Ovary (tissue), 9 donors: ENCODE data around the gene KIF21A. TPM values are rescaled to one million over a fixed set of nuclear protein-coding genes. Genes with fewer than 3 reads are reported as not detected.

Experiments used
- DNase-seq, 5 donors: peaks; one replicate each; pipeline ENCODE4 v3.0.0-alpha.2; 2019 to 2020
- H3K27ac ChIP-seq, 2 donors: fragments of 200-600 bp; one replicate each; pipeline versions ENCODE4 v1.5.1 to v1.8.0; 2019 to 2022
- H3K27me3 ChIP-seq: fragments of 200-600 bp; one replicate; pipeline ENCODE4 v1.8.0; 2022
- H3K36me3 ChIP-seq: fragments of 200-600 bp; sonication (generic); one replicate; pipeline ENCODE4 v1.5.1; 2019
- H3K4me1 ChIP-seq: one replicate; pipeline ENCODE4 v1.8.1; 2013; ENCODE audit warnings: mild to moderate bottlenecking, moderate library complexity; ENCODE audit not compliant: insufficient read depth
- H3K4me3 ChIP-seq: fragments of 200-600 bp; sonication (generic); one replicate; pipeline ENCODE4 v1.5.1; 2017
- H3K9me3 ChIP-seq, 2 donors: fragments of 200-600 bp in 1 of 2; sonication (generic) in 1 of 2; one replicate each; pipeline versions ENCODE4 v1.5.1 to v1.8.1; 2013 to 2019; ENCODE audit warnings: mild to moderate bottlenecking in 1 of 2, moderate library complexity in 1 of 2
- EP300 ChIP-seq: sonication (generic); formaldehyde crosslinking; IDR thresholded peaks from one replicate; pipeline ENCODE4 v1.6.1; 2017; ENCODE audit warnings: antibody characterized with exemption
- POLR2A ChIP-seq: fragments of 450-650 bp; IDR thresholded peaks from one replicate; pipeline ENCODE4 v1.6.1; 2017; ENCODE audit warnings: antibody characterized with exemption, mild to moderate bottlenecking, moderate library complexity
- WGBS, 3 donors: extraction: QIAGEN DNeasy Blood & Tissue Kit in 1 of 3; methylation state at CpG; one replicate each; pipeline versions ENCODE4 v1.1.5 to v1.1.7; 2013 to 2017; 5-methylcytosine and 5-hydroxymethylcytosine counted together
- intact Hi-C, 4 donors: fragments of 100-400 bp; cut with DNase I; formaldehyde crosslinking; loops; one replicate each; pipeline versions ENCODE4 v1.11.0 to v1.15.1; 2022 to 2023
- polyA plus RNA-seq, 2 donors: library from polyadenylated mRNA; stranded (reverse); fragments of 200-250 nt in 1 of 2; fragments of 350-450 nt in 1 of 2; fragmentation: Illumina TruSeq in 1 of 2; extraction: RNeasy Lipid Tissue Mini Kit (QIAGEN cat#74804) in 1 of 2; gene quantifications; one replicate each; pipeline ENCODE4 v1.2.3, GENCODE V29; 2013 to 2014
- total RNA-seq, 7 donors: library from RNA; depleted of rRNA in 2 of 7; stranded (reverse); fragments of >200 nt in 2 of 7; fragmentation: NEBNext Ultra II Directional in 3 of 7; extraction: Animal tissue kit (Norgen Biotek cat#: 25700) in 3 of 7; gene quantifications; one replicate each; pipeline versions ENCODE4 v1.1.0 to v1.2.4, GENCODE V29; 2016 to 2023
- TF ChIP-seq, protein P1 (sequence below), 3 donors: fragments of 450-650 bp in 2 of 3; fragments of 200-600 bp in 1 of 3; IDR thresholded peaks; one replicate each; pipeline versions ENCODE4 v1.5.1 to v1.8.0; 2016 to 2022; ENCODE audit warnings: antibody characterized with exemption in 3 of 3, mild to moderate bottlenecking in 1 of 3
- donor health status: DM: no; HTN: no; CAD: no; lungs with moderate emphysema.
- donor health status: DM: no; HTN: no; CAD: no.
- donor health status: Bipolar disorder and iron deficiency.
- donor health status: DM: yes; HTN: yes; CAD: no.
- donor health status: DM: no; HTN: no; CAD: no.
- donor health status: DM: yes; HTN: yes; CAD: no.

KIF21A gene
- total and polyA plus RNA-seq, 9 donors, result 3.6 to 43.3 (median 11.8) TPM

DNA sequence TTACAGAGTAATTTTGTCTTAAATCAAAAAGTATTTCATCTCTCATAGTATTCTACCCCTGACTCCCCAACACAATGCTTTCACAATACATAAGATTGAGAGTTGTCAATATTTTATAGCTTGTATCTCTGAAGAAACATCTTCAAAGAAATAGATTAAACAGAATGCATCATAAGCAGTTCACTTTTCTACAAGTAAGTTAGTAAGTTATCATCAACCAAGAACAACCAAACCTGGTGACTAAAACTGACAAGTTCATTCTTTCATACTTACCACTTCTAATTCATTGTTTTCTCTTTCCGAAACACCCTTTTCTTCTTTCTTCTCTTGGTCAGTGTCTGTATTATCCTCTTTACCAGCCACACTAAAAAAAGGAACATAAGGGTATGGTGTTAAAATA is 101.2 kb downstream of the KIF21A start:
- Histone ChIP-seq H3K36me3 (no peaks in the 10 kb centered on the region), H3K4me3 (no peak overlapping the region), H3K27ac (no peak overlapping the region), H3K4me1 (no peaks in the 10 kb centered on the region), H3K9me3 (no peaks in the 10 kb centered on the region), H3K27me3 (no peaks in the 10 kb centered on the region)
- DNase-seq, result no peak
- intact Hi-C loops, result no loop called here
- 93 to 97% (median 96%) methylated on average over 1 of the region's 1 CpG for WGBS, 3 donors
- TF ChIP-seq POLR2A (no peak), EP300 (no peak)
- TF ChIP-seq, protein P1, sequence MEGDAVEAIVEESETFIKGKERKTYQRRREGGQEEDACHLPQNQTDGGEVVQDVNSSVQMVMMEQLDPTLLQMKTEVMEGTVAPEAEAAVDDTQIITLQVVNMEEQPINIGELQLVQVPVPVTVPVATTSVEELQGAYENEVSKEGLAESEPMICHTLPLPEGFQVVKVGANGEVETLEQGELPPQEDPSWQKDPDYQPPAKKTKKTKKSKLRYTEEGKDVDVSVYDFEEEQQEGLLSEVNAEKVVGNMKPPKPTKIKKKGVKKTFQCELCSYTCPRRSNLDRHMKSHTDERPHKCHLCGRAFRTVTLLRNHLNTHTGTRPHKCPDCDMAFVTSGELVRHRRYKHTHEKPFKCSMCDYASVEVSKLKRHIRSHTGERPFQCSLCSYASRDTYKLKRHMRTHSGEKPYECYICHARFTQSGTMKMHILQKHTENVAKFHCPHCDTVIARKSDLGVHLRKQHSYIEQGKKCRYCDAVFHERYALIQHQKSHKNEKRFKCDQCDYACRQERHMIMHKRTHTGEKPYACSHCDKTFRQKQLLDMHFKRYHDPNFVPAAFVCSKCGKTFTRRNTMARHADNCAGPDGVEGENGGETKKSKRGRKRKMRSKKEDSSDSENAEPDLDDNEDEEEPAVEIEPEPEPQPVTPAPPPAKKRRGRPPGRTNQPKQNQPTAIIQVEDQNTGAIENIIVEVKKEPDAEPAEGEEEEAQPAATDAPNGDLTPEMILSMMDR (IDR thresholded peaks at IDR 0.05), result no peak

DNA sequence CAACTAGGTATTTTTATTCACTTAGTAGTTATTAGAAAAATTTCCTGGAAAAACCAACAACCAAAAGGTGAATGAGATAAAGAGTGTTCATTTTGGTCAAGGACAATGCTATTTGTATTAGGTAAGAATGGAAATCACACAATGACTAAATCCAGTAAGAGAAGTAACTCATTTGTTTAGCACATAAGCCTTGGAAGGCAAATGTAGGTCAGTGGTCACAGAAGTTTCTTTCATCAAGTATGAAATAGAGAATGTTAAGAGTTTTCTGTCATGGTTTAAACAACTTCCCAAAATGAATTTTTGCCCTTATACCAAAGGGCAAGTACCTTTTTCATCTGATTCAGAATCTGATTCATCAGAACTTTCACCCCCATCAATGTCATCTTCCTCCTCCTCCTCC is 101.7 kb downstream of the KIF21A start:
- H3K4me3 ChIP-seq, result no peak overlapping the region
- intact Hi-C loops, result no loop called here

GRCh38 chr12:39332661-39333175 is 110.2 kb downstream of the KIF21A start:
- intact Hi-C loops, result no loop called here
- no peaks in the 10 kb centered on the region for H3K9me3 ChIP-seq
- 95 to 96% (median 95%) methylated on average over 12 of the region's 12 CpGs for WGBS, 3 donors
- no peaks in the 10 kb centered on the region for H3K36me3 ChIP-seq
- no peaks in the 10 kb centered on the region for H3K27me3 ChIP-seq
- TF ChIP-seq POLR2A (no peak), EP300 (no peak)
- TF ChIP-seq, protein P1 (IDR thresholded peaks at IDR 0.05), result no peak
- H3K27ac ChIP-seq, result no peak overlapping the region
- H3K4me3 ChIP-seq, result no peak overlapping the region
- DNase-seq, result no peak
- no peaks in the 10 kb centered on the region for H3K4me1 ChIP-seq

More for the DNA sequence above, 101.7 kb downstream of the KIF21A start:
- Histone ChIP-seq H3K27ac (no peak overlapping the region), H3K36me3 (no peaks in the 10 kb centered on the region), H3K4me1 (no peaks in the 10 kb centered on the region), H3K9me3 (no peaks in the 10 kb centered on the region), H3K27me3 (no peaks in the 10 kb centered on the region)
- no peak for DNase-seq
- no peak for TF ChIP-seq POLR2A
- TF ChIP-seq EP300, result no peak
- TF ChIP-seq, protein P1 (IDR thresholded peaks at IDR 0.05), result no peak

GRCh38 chr12:39331539-39332261 is 111.2 kb downstream of the KIF21A start:
- WGBS, 3 donors, result 95 to 98% (median 96%) methylated on average over 2 of the region's 2 CpGs
- Histone ChIP-seq H3K4me1 (peaks cover under 1% of the 10 kb centered on the region), H3K36me3 (no peaks in the 10 kb centered on the region), H3K27me3 (no peaks in the 10 kb centered on the region), H3K9me3 (no peaks in the 10 kb centered on the region), H3K27ac (no peak overlapping the region), H3K4me3 (no peak overlapping the region)
- intact Hi-C loops, result no loop called here
- no peak for DNase-seq
- TF ChIP-seq, protein P1 (IDR thresholded peaks at IDR 0.05), result no peak
- TF ChIP-seq POLR2A, result no peak
- no peak for TF ChIP-seq EP300
